HepG2 (cell line): ENCODE data around the gene AKAP6. TPM values are rescaled to one million over a fixed set of nuclear protein-coding genes. Genes with fewer than 3 reads are reported as not detected.
A peak's percentile ranks its signal among the peaks of the same experiment; 100 is the strongest.

Source experiments
- ATAC-seq: fragments of 200-7000 bp; cut with Tn5 transposase; 3 replicates; pipeline ENCODE4 v1.9.1; 2020; ENCODE audit warnings: mild to moderate bottlenecking, moderate library complexity
- BruUV-seq: library from RNA; stranded (reverse); fragments of 400-500 nt; replicated peaks from 2 replicates; lab custom pipeline; 2021; lab: Mats Ljungman, UMichigan
- CTCF ChIA-PET: fragments of 300-600 bp; formaldehyde crosslinking; extraction: SDS; loops from one replicate; lab custom pipeline; 2021; ENCODE audit warnings: low total read pairs, inconsistent platforms, low intra/inter-chr PET ratio; lab: Yijun Ruan, JAX
- POLR2A ChIA-PET: fragments of 350-600 bp; sonication (Branson Sonifier 250); formaldehyde crosslinking; loops from one replicate; lab custom pipeline; 2020; ENCODE audit warnings: antibody characterized with exemption, inconsistent platforms; lab: Yijun Ruan, JAX
- DNase-seq: peaks from one replicate; pipeline ENCODE4 v3.0.0-alpha.2; 2015; ENCODE audit warnings: low spot score
- FAIRE-seq: peaks from 3 replicates; lab custom pipeline; 2011; peaks lifted over from hg19 to GRCh38; lab: Jason Lieb, UNC
- H2AFZ ChIP-seq: one replicate; pipeline ENCODE4 v1.6.1; 2011; ENCODE audit warnings: low read length, inconsistent platforms
- H3K27ac ChIP-seq: fragments of 300-600 bp; 3 replicates; pipeline ENCODE4 v1.8.0; 2011; ENCODE audit warnings: mixed run types, mild to moderate bottlenecking, mixed read lengths, low read length, inconsistent platforms; ENCODE audit not compliant: insufficient read depth; ENCODE audit errors: extremely low read length
- H3K27me3 ChIP-seq, 2 experiments: fragments of 200-600 bp in 1 of 2; 2 replicates in 1 of 2; 3 replicates in 1 of 2; pipeline versions ENCODE4 v1.6.0 to v1.8.0; 2011; ENCODE audit warnings: low read length in 2 of 2, mild to moderate bottlenecking in 2 of 2, moderate library complexity in 2 of 2, inconsistent platforms in 1 of 2; ENCODE audit not compliant: insufficient read depth in 2 of 2, control insufficient read depth in 1 of 2
- H3K36me3 ChIP-seq, 2 experiments: fragments of 200-600 bp in 1 of 2; replicated peaks in 1 of 2; 2 replicates in 1 of 2; 3 replicates in 1 of 2; pipeline versions ENCODE4 v1.5.1 to v1.8.0; 2011; ENCODE audit warnings: low read length in 2 of 2, inconsistent platforms in 1 of 2; ENCODE audit not compliant: insufficient read depth in 2 of 2, control insufficient read depth in 1 of 2
- H3K4me1 ChIP-seq: 2 replicates; pipeline ENCODE4 v1.5.1; 2012; ENCODE audit warnings: low read length, inconsistent platforms; ENCODE audit not compliant: insufficient read depth
- H3K4me2 ChIP-seq: 2 replicates; pipeline ENCODE4 v1.6.0; 2011; ENCODE audit warnings: low read depth, low read length, inconsistent platforms
- H3K4me3 ChIP-seq, 3 experiments: fragments of 200-600 bp in 1 of 3; sonication (generic), shearing (Covaris generic) in 1 of 3; replicated peaks in 1 of 3; 2 replicates each; pipeline ENCODE4 v1.5.1; 2011 to 2016; ENCODE audit warnings: low read length in 3 of 3, inconsistent platforms in 2 of 3, low read depth in 2 of 3, mild to moderate bottlenecking in 2 of 3, control low read depth in 1 of 3, mixed read lengths in 1 of 3; ENCODE audit not compliant: insufficient read depth in 1 of 3
- H3K79me2 ChIP-seq: one replicate; pipeline ENCODE4 v1.6.1; 2011; ENCODE audit warnings: low read length, inconsistent platforms; ENCODE audit not compliant: insufficient read depth
- H3K9ac ChIP-seq: 2 replicates; pipeline ENCODE4 v1.6.0; 2011; ENCODE audit warnings: mild to moderate bottlenecking, low read depth, low read length, inconsistent platforms; ENCODE audit not compliant: insufficient read depth
- H3K9me3 ChIP-seq: 2 replicates; pipeline ENCODE4 v1.5.1; 2012; ENCODE audit warnings: mild to moderate bottlenecking, low read length
- H4K20me1 ChIP-seq: 2 replicates; pipeline ENCODE4 v1.6.0; 2011; ENCODE audit warnings: inconsistent platforms, mild to moderate bottlenecking, low read length, moderate library complexity; ENCODE audit not compliant: insufficient read depth
- GATA4 ChIP-seq: sonication (generic); IDR thresholded peaks from 2 replicates; pipeline ENCODE4 v1.6.1; 2016; ENCODE audit warnings: antibody characterized with exemption, low read depth, borderline replicate concordance
- HES4 ChIP-seq: sonication (generic); formaldehyde crosslinking; IDR thresholded peaks from 2 replicates; pipeline ENCODE4 v1.9.0; 2021; ENCODE audit warnings: mild to moderate bottlenecking, missing genetic modification reagents, borderline replicate concordance
- NFE2L2 ChIP-seq: fragments of 150-350 bp; IDR thresholded peaks from 2 replicates; pipeline ENCODE4 v1.6.1; 2014; ENCODE audit warnings: low read length
- NFYB ChIP-seq: sonication (generic); formaldehyde crosslinking; IDR thresholded peaks from 2 replicates; pipeline ENCODE4 v1.4.0; 2020; ENCODE audit warnings: missing genetic modification reagents
- NR2F2 ChIP-seq: IDR thresholded peaks from 2 replicates; pipeline ENCODE4 v1.6.1; 2012; ENCODE audit warnings: low read depth, inconsistent platforms, borderline replicate concordance
- SRY ChIP-seq: sonication (generic); formaldehyde crosslinking; IDR thresholded peaks from 2 replicates; pipeline ENCODE4 v1.8.0; 2022; ENCODE audit warnings: mild to moderate bottlenecking, missing genetic modification reagents
- TAF15 ChIP-seq: fragments of 200-400 bp; formaldehyde crosslinking; IDR thresholded peaks from one replicate; pipeline ENCODE4 v1.6.1; 2018; ENCODE audit warnings: mild to moderate bottlenecking, low read depth, low read length; ENCODE audit not compliant: poor library complexity, severe bottlenecking
- WIZ ChIP-seq: sonication (generic); formaldehyde crosslinking; IDR thresholded peaks from 2 replicates; pipeline ENCODE4 v1.5.1; 2020; ENCODE audit warnings: mild to moderate bottlenecking, missing genetic modification reagents
- WGBS: methylation state at CpG from one replicate; pipeline ENCODE4 v1.1.6; 2017; ENCODE audit warnings: low lambda C conversion rate; 5-methylcytosine and 5-hydroxymethylcytosine counted together
- in situ Hi-C: cut with HindIII; loops from 2 replicates; pipeline ENCODE4 v1.10.0; 2017; ENCODE audit warnings: low pct_unique_long_range_greater_than_20kb; ENCODE audit not compliant: extremely low pct_ligation_motif_present
- intact Hi-C: fragments of 100-400 bp; cut with micrococcal nuclease; formaldehyde crosslinking; loops from one replicate; pipeline ENCODE4 v1.10.0; 2022; ENCODE audit not compliant: unreplicated experiment
- polyA plus RNA-seq, 8 experiments: library from polyadenylated mRNA; depleted of rRNA in 3 of 8; stranded (reverse) in 7 of 8; unstranded in 1 of 8; fragments of >200 nt; fragmentation: Illumina TruSeq in 4 of 8; extraction: Trizol in 4 of 8; gene quantifications; 2 replicates each; pipeline versions ENCODE4 v1.2.1 to v1.2.3, GENCODE V29; 2011 to 2016; ENCODE audit warnings: low read depth in 4 of 8, missing spikeins in 1 of 8, mixed read lengths in 1 of 8; ENCODE audit not compliant: insufficient read depth in 1 of 8
- total RNA-seq, 5 experiments: library from RNA; depleted of rRNA; stranded (reverse); fragments of >200 nt; fragmentation: Illumina TruSeq; extraction: Trizol; gene quantifications; 2 replicates each; pipeline ENCODE4 v1.2.3, GENCODE V29; 2016; ENCODE audit warnings: low read depth in 1 of 5
- TF ChIP-seq, protein P1 (sequence below): sonication (generic); formaldehyde crosslinking; IDR thresholded peaks from 2 replicates; pipeline ENCODE4 v1.8.1; 2023; ENCODE audit warnings: mild to moderate bottlenecking, missing genetic modification reagents, borderline replicate concordance
- TF ChIP-seq, protein P2 (sequence below): sonication (generic); formaldehyde crosslinking; IDR thresholded peaks from 2 replicates; pipeline ENCODE4 v1.4.0; 2020; ENCODE audit warnings: missing genetic modification reagents
- TF ChIP-seq, protein P3 (sequence below): sonication (generic); formaldehyde crosslinking; conservative IDR thresholded peaks from 2 replicates; pipeline ENCODE4 v1.8.1; 2023; ENCODE audit warnings: missing genetic modification reagents
- TF ChIP-seq, protein P4 (sequence below): sonication (generic); formaldehyde crosslinking; IDR thresholded peaks from 2 replicates; pipeline ENCODE4 v1.8.0; 2022; ENCODE audit warnings: mild to moderate bottlenecking, missing genetic modification reagents, moderate library complexity

AKAP6 gene
- total and polyA plus RNA-seq, 2 of the 13 experiments (the other 11 are each of a cell fraction or from before 2014, with no cell fraction given) = 1.4 TPM

DNA sequence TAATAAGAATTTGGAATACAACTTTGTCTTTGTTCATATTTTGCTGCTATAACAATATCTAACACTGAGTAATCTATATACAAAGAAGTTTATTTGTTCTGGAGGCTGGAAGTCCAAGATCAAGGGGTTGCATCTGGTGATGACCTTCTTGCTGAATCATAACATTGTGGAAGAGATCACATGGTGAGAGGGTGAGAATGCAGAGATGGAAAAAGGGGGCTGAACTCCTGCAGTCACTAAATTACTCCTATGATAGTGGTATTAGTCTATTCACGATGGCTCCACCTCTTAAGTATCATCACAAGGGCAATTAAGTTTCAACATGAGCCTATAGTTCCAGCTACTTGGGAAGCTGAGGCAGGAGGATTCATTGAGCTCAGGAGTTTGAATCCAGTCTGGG lies 4.5 kb upstream of the AKAP6 start (continued):
- TF ChIP-seq, protein P1, sequence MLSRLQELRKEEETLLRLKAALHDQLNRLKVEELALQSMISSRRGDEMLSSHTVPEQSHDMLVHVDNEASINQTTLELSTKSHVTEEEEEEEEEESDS (CRISPR knock-in tag) = no peak
- TF ChIP-seq, protein P2, sequence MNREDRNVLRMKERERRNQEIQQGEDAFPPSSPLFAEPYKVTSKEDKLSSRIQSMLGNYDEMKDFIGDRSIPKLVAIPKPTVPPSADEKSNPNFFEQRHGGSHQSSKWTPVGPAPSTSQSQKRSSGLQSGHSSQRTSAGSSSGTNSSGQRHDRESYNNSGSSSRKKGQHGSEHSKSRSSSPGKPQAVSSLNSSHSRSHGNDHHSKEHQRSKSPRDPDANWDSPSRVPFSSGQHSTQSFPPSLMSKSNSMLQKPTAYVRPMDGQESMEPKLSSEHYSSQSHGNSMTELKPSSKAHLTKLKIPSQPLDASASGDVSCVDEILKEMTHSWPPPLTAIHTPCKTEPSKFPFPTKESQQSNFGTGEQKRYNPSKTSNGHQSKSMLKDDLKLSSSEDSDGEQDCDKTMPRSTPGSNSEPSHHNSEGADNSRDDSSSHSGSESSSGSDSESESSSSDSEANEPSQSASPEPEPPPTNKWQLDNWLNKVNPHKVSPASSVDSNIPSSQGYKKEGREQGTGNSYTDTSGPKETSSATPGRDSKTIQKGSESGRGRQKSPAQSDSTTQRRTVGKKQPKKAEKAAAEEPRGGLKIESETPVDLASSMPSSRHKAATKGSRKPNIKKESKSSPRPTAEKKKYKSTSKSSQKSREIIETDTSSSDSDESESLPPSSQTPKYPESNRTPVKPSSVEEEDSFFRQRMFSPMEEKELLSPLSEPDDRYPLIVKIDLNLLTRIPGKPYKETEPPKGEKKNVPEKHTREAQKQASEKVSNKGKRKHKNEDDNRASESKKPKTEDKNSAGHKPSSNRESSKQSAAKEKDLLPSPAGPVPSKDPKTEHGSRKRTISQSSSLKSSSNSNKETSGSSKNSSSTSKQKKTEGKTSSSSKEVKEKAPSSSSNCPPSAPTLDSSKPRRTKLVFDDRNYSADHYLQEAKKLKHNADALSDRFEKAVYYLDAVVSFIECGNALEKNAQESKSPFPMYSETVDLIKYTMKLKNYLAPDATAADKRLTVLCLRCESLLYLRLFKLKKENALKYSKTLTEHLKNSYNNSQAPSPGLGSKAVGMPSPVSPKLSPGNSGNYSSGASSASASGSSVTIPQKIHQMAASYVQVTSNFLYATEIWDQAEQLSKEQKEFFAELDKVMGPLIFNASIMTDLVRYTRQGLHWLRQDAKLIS = no peak
- TF ChIP-seq HES4 (CRISPR knock-in tag) = no peak
- no peak for TF ChIP-seq NFYB (CRISPR knock-in tag)
- TF ChIP-seq GATA4 = no peak
- TF ChIP-seq, all 625 proteins: peak for 0

DNA sequence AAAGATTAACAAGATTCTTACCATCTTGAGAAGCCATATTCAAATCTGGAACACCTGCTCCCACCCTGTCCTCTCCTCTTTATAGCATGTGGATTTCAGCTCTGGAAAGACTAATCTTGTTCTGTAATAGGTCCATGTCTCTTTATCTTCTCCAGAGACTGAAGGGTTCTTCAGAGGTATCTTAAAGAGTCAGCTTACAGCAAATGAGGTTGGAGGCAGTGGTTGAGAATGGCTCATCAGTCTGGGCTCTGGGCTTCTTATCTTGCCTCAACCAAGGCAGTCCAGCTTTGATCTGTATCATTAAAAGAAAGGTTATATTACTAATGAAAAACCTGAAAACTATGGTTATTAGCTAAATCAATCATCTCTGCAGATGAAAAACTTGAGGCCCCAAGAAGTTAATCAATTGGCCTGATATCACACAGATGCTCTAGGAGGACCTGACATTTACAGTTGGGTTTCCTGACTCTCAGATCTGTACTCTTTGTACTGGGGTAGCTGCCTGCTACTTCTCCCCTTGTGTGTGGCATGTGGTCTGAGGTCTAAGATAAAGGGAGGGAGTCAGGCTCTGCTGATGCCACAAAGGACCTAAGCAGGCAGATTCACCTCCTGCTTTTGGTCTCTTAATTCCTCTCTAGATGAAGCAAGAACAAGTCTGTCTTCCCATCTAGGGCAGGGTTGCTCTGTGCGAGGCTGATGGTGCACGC lies 1.7 kb upstream of the AKAP6 start:
- no TSS peak for BruUV-seq
- H3K4me3 ChIP-seq = no peak overlapping the region
- H3K9me3 ChIP-seq = no peaks in the 10 kb centered on the region
- H2AFZ ChIP-seq = no peak overlapping the region
- CTCF ChIA-PET = no interaction called here
- H4K20me1 ChIP-seq = no peaks in the 10 kb centered on the region
- no peaks in the 10 kb centered on the region for H3K36me3 ChIP-seq
- H3K27ac ChIP-seq = no peak overlapping the region
- no peaks in the 10 kb centered on the region for H3K27me3 ChIP-seq
- in situ Hi-C loops = no loop called here
- TF ChIP-seq SRY (CRISPR knock-in tag) (no peak), TAF15 (no peak), NFE2L2 (no peak), WIZ (CRISPR knock-in tag) (no peak), NR2F2 (no peak)
- TF ChIP-seq, protein P3, sequence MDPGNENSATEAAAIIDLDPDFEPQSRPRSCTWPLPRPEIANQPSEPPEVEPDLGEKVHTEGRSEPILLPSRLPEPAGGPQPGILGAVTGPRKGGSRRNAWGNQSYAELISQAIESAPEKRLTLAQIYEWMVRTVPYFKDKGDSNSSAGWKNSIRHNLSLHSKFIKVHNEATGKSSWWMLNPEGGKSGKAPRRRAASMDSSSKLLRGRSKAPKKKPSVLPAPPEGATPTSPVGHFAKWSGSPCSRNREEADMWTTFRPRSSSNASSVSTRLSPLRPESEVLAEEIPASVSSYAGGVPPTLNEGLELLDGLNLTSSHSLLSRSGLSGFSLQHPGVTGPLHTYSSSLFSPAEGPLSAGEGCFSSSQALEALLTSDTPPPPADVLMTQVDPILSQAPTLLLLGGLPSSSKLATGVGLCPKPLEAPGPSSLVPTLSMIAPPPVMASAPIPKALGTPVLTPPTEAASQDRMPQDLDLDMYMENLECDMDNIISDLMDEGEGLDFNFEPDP (CRISPR knock-in tag) = no peak
- TF ChIP-seq, protein P4, sequence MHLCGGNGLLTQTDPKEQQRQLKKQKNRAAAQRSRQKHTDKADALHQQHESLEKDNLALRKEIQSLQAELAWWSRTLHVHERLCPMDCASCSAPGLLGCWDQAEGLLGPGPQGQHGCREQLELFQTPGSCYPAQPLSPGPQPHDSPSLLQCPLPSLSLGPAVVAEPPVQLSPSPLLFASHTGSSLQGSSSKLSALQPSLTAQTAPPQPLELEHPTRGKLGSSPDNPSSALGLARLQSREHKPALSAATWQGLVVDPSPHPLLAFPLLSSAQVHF = no peak
- TF ChIP-seq, all 625 proteins: peak for 0
- peak; percentile 34; the same call in 1 of the 3 replicates for ATAC-seq
- Histone ChIP-seq H3K4me1 (no peaks in the 10 kb centered on the region), H3K9ac (no peak overlapping the region), H3K79me2 (no peaks in the 10 kb centered on the region), H3K4me2 (no peak overlapping the region)
- no peak for FAIRE-seq
- POLR2A ChIA-PET = no interaction called here
- no peak for DNase-seq
- WGBS = 7% methylated on average over 2 of the region's 2 CpGs
- intact Hi-C loops = no loop called here
